HG03342 (cell line): ENCODE measurements around the gene HPGD.

ENCODE experiments used
- ATAC-seq: cut with Tn5 transposase; IDR thresholded peaks from one replicate; pipeline ENCODE4 v1.9.1; 2021; ENCODE audit warnings: mild to moderate bottlenecking, moderate library complexity; ENCODE audit not compliant: unreplicated experiment

Gene HPGD

DNA sequence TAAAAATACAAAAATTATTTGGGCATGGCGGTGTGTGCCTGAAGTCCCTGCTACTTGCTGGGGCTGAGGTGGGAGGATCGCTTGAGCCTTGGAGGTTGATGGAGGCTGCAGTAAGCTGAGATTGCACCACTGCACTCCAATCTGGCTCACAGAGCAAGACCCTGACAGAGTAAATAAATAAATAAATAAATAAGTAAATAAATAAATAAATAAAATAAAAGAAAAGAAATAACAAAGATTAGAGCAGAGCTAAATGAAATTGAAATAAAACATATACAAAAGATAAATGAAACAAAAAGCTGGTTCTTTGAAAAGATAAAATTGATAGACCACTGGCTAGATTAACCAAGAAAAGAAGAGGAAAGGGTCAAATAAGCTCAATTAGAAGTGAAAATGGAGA lies 43.1 kb downstream of the HPGD start:
- no peak for ATAC-seq

DNA sequence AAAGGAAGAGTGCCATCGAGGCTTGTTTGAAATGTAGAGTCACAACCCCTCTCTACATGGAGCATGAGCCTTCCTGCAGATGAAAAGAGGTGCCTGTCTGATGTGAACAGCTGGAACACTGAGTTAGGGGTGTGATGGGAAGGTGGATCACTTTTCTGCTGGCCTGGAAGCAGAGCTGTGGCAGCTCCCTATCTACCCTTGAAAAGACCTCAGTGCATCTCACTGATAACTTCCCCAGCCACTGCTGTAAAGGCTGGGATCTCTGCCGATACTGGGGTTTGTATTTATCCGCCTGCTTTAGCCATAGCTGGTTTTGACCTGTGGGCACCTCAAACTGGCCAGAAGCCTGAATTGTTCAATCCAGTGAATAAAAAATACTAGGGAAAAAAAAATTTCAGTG lies 46.8 kb downstream of the HPGD start:
- ATAC-seq: no peak

DNA sequence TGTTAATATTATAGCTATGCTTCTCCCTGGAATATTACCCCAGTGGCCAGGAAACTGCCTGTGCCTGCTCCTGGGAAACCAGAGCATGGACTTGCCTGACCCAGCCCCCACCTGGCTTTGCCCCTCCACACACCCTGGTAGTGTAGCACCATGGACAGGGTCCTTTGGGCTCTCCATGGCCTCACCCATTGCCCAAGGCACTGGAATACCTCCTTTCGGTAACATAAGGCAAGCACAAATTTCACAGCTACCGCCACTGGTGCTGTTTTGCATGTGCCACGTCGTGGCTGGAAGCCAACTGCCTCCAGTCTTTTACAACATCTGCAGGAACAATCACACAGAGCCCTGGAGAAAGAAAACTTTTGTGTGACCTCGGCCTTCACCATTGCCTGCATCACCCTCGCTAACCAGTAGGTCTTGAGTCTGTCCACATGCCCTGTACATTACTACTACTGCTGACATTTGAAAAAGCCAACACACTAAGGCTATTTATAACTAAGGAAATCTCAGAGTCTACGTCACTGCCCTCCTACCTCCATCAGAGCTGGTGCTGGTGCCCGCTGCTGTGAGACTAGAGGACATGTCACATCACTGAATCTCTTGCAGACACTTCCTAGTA lies 47.7 kb downstream of the HPGD start:
- ATAC-seq: no peak

DNA sequence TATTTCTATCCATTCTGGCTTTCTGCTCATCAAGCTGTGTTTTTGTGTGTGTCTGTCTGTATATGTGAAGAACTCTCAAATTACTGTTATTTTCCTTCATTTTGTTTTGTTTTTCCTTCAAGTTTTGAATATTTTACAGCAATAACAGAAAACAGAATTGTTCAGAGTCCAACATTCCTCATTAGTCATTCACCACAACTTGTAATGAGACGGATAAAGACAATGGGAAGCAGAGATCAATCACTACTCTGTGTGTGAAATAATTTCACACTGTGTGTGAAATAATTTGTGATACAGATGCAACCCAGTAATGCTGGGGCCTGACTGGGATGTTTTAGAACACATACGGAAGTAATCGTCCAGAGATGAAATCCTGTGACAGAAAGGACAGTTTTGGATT lies 55.2 kb downstream of the HPGD start:
- ATAC-seq: no peak

DNA sequence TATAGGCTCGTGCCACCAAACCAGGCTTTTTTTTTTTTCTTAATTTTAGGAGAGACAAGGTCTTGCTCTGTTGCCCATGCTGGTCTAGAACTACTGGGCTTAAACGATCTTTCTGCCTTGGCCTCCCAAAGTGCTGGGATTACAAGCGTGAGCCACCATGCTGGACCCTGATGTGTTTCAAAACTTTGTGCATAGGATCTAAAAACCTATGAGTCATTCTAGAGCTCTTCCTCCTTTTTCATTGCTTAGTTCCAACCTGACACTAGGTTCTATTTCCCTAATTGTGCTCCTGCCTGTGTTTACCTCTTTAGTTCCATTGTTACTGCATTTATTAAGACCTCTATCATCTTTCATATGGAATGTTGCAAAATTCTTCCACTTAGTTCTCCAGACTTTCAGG lies 57.3 kb downstream of the HPGD start:
- ATAC-seq: no peak

DNA sequence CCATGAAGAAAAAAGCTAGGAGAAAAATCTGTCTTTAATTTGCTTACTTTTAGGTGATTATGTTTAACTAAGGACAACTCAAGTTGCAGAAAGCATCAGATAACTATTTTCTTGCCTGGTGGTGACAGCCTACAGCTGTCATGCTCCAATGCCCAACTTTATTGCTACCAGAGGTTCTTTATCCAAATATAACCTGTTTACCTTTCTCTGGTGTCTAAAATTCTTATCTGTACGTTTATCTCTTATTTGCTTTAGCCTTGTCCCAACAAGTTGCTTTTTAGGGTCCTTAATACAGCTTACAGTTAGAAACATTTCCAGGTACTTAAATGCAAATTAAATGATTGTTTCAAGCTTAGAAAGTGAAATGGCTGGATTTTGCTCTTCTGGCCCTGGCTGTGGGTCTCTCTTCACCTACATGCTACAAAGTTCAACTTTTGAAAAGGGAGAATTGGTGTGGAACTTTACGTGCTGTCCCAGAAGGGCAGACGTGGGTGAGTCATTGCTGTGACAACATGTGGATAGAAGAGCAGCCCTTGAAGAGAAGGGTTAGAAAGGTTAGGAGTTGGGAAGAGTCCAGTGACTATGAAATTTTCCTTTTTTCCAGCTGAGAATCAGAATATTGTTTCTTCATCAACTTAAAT lies 60.7 kb downstream of the HPGD start:
- ATAC-seq: no peak

DNA sequence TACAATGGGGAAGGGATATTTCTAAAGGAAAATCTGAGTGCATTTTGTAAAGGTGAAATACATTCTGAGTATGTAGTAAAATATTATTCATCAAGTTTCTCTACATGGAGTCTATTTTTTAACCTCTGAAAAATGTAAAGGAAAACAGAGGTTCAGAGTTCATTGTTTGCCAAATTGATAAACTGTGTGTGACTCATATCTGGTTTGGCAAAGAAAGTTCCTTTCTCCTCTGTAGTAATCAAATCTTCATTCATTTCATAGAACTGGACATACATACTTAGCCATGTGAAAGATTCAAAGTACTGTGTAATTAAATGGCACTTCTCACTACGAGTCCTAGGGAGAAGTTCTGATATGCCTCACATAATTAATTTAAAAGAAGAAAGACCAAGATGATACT lies 61.6 kb downstream of the HPGD start:
- no peak for ATAC-seq

DNA sequence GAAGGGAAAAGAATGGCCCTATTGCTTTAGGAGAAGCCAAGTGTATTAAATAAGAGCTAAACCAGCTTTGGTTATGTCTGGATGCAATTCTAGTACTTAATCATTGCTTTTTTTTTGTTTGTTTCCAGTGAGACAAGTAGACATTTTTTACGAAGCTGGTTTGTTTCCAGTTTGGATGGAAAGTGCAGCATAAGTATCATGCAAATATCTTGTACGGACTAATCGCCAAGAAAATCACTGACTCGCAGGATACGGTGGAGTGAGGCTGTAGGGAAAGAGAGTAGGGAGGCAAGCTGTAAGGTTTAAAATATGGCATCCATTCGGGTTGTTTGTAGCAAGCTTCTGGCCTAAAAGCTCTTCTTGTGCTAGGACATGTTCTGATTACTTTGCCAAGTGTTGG lies 64.8 kb downstream of the HPGD start:
- no peak for ATAC-seq

DNA sequence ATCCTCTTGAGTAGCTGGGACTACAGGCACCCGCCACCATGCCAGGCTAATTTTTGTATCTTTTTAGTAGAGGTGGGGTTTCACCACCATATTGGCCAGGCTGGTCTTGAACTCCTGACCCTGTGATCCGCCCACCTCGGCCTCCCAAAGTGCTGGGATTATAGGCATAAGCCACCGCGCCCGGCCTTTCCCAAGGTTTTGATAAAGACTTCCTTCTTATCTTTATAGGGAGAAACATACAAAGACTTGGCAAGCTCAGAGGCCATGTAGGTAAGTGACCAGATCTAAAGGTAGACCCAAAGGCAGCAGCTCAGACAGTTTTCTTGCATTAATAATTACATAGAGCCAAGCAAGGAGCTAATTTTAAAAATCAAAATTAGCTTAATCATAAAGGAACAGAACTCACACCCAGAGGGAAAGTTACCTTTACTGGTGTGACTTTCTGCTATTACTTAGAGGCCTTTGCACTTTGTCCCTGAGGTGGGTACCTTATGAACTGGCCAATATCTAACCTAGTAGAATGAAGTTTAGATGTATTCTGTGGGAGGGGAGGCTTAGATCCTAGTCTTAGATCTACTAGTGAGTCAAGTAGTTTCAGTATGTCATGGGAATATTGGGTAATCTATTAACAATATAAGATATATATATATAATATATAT lies 67.3 kb downstream of the HPGD start:
- no peak for ATAC-seq

DNA sequence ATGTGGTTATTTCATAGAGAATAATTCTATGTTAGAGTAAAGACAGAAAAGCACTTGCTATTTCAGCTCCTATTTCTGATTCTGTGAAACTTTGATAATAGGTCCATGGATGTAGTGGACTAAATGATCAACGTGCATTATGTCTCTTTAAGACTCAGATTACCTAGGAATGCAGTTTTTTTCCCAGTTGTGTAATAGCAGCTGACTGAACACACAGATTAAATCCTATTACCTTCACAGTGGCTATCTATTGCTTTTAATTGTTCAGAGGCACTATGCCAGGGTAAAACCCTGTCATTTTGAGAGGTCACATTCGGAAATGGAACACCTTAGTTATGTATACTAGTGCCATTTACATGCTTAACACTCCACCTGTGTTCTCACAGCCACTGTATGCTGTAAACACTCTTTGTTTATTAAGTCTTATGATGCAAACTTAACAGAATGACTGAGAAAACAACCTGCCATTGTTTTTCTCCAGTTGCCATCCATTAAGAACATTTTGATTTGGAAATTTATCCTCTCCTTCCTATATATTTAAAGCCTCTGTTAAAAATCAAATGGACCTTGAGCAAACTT lies 70.5 kb downstream of the HPGD start:
- ATAC-seq: no peak

DNA sequence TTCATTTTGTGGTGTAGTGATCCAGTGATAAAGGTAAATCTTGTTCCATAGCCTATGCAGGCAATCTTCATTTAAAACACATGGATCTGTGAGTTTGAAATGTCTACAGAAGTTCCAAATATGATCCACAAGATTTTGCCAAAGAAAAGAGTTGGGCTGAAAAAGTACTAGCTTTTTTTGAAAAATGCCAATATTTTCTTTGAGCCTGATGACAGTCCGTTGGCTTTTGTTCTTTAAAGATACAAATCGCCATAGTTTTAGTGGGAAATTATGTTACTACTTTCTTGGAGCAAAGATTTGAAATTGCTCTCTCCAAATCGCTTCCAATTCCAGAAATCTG lies 71.5 kb downstream of the HPGD start:
- no peak for ATAC-seq

DNA sequence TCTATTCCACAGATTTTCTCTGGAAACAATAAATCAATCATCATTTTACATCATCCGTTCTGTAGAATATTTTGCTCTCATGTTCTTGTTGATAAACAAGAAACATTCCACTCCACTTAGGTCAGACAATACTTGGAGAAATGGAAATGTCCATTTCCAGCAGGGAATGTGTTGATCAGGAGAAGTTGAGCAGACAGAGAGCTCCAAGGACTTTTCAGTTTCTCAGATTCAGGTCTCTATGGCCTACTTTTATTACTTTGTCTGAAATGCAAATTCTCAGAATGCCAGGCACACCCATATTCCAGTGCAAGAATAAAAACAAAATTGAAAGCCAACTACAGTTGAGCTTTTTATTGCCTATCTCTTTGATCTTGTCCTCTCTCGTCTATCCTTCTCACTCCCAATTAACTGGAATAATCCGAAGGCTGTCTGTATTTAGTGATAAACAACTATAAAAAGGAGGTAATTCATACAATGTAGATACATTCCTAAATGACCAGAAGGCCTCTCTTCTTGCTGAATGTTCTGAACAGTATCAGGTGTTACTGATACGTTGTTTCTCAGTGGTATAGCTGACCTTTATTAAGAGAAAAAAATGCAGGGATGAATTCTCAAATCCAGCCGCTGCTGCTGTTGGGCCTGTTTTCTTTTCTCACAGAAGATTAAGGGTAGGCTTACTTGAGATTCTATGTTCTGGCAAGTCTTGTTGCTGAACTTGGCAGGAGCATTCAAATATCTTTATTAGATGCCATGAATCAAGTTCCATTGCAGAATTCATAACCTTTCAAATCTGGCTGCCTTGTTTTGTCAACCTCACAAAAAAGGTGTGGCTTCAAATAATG lies 72.1 kb downstream of the HPGD start:
- ATAC-seq: no peak

DNA sequence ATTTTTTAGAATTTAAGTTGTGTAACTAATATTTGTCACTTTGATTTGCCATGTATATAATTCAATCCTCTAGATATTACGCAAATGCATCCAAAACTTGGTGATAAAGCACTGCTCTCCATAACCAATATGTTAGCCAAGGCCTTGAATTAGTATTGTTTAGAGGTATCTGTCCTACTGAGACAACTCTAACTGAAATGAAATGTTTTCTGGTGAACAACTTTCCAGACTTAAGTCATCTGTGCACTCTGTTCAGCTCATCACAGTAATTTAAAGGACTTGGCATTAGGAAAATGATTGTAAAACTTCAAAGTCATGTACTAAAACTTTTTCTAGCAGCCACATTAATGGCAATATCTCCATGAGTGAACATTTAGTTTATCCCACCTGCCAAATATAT lies 73.1 kb downstream of the HPGD start:
- ATAC-seq: no peak

DNA sequence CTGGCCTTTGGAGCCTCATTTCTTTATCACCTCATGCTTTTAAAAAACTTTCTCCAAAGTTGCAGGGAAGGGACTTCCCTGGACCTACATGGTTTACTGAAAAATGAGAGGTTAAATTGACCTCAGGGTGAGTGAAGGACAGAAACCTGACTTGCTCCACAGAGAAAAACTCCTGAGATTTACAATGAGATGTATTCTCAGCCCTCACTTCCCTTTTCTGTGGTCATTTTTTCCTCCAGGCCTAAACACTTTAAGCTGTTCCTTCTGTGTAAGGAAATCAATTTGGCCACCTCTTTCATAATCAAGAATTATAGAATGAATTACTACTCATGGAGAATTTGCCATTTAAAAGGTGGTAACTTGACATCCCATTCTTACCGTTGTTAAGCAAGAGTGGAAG lies 77.9 kb downstream of the HPGD start:
- ATAC-seq: no peak
